ENCODE measurements around the gene FRAS1. TPM values are rescaled to one million over a fixed set of nuclear protein-coding genes. Genes with fewer than 3 reads are reported as not detected.

FRAS1 gene
- total RNA-seq, 1 experiment from 2014 or later = 0.23 TPM

- H3K9me3 ChIP-seq (ENCODE audit: control insufficient read depth, insufficient read depth, low read depth, low read length) = no peaks in the 10 kb centered on the region
- BruUV-seq (replicated peaks) = no TSS peak
- H3K4me3 ChIP-seq (ENCODE audit: low read depth in 2 of 2, low read length in 2 of 2) = no peak overlapping the region
- TF ChIP-seq REST (IDR thresholded peaks at IDR 0.05; ENCODE audit: insufficient read depth in 1 of 2, low read depth in 2 of 2, low read length in 1 of 2) (no peak), TCF7L2 (IDR thresholded peaks at IDR 0.05; ENCODE audit: low read depth, low read length) (no peak), CTCF (IDR thresholded peaks at IDR 0.05) (no peak), POLR2AphosphoS5 (IDR thresholded peaks at IDR 0.05; ENCODE audit: low read depth, low read length) (no peak), SIN3A (IDR thresholded peaks at IDR 0.05; ENCODE audit: borderline replicate concordance, insufficient read depth, low read depth, low read length) (no peak)
- no peaks in the 10 kb centered on the region for H3K4me1 ChIP-seq (ENCODE audit: control insufficient read depth, insufficient read depth, low read length)
- ATAC-seq (no peak), DNase-seq (ENCODE audit: low read depth, low spot score) (no peak)
- ChIA-PET POLR2A (no interaction called here), CTCF (no interaction called here)
- H3K36me3 ChIP-seq (ENCODE audit: control insufficient read depth, insufficient read depth, low read length) = no peaks in the 10 kb centered on the region
- in situ Hi-C loops (cut with HindIII; ENCODE audit: low pct_unique_long_range_greater_than_20kb, low sequenced_read_pairs) = no loop called here
- no peak overlapping the region for H3K27ac ChIP-seq (ENCODE audit: low read length)
- intact Hi-C loops (cut with micrococcal nuclease; ENCODE audit: unreplicated experiment) = no loop called here
- no peaks in the 10 kb centered on the region for H3K27me3 ChIP-seq (ENCODE audit: control insufficient read depth, insufficient read depth, low read length)
These were observed 313.7 kb downstream of the FRAS1 start for GRCh38 chr4:78370631-78371372.

GRCh38 chr4:78372355-78372988, 315.3 kb downstream of the FRAS1 start:
- H3K4me1 ChIP-seq (ENCODE audit: control insufficient read depth, insufficient read depth, low read length) = no peaks in the 10 kb centered on the region
- ATAC-seq = no peak
- CTCF ChIA-PET = no interaction called here
- H3K27me3 ChIP-seq (ENCODE audit: control insufficient read depth, insufficient read depth, low read length) = no peaks in the 10 kb centered on the region
- no peak overlapping the region for H3K4me3 ChIP-seq (ENCODE audit: low read depth in 2 of 2, low read length in 2 of 2)
- H3K9me3 ChIP-seq (ENCODE audit: control insufficient read depth, insufficient read depth, low read depth, low read length) = no peaks in the 10 kb centered on the region
- H3K36me3 ChIP-seq (ENCODE audit: control insufficient read depth, insufficient read depth, low read length) = no peaks in the 10 kb centered on the region
- no peak overlapping the region for H3K27ac ChIP-seq (ENCODE audit: low read length)
- POLR2A ChIA-PET = no interaction called here
- BruUV-seq (replicated peaks) = no TSS peak
- intact Hi-C loops (cut with micrococcal nuclease; ENCODE audit: unreplicated experiment) (no loop called here), in situ Hi-C loops (cut with HindIII; ENCODE audit: low pct_unique_long_range_greater_than_20kb, low sequenced_read_pairs) (no loop called here)
- TF ChIP-seq POLR2AphosphoS5 (IDR thresholded peaks at IDR 0.05; ENCODE audit: low read depth, low read length) (no peak), CTCF (IDR thresholded peaks at IDR 0.05) (no peak), SIN3A (IDR thresholded peaks at IDR 0.05; ENCODE audit: borderline replicate concordance, insufficient read depth, low read depth, low read length) (no peak), TCF7L2 (IDR thresholded peaks at IDR 0.05; ENCODE audit: low read depth, low read length) (no peak), REST (IDR thresholded peaks at IDR 0.05; ENCODE audit: insufficient read depth in 1 of 2, low read depth in 2 of 2, low read length in 1 of 2) (no peak)
- DNase-seq (ENCODE audit: low read depth, low spot score) = no peak

Measured in Panc1 (cell line).